ENCODE data around the gene ZNF729.
"Not testable (repeated sequence)": the region's sequence is repeated elsewhere in the genome, so short reads cannot be mapped to it uniquely, and the experiment has no call there.

The ZNF729 gene

DNA sequence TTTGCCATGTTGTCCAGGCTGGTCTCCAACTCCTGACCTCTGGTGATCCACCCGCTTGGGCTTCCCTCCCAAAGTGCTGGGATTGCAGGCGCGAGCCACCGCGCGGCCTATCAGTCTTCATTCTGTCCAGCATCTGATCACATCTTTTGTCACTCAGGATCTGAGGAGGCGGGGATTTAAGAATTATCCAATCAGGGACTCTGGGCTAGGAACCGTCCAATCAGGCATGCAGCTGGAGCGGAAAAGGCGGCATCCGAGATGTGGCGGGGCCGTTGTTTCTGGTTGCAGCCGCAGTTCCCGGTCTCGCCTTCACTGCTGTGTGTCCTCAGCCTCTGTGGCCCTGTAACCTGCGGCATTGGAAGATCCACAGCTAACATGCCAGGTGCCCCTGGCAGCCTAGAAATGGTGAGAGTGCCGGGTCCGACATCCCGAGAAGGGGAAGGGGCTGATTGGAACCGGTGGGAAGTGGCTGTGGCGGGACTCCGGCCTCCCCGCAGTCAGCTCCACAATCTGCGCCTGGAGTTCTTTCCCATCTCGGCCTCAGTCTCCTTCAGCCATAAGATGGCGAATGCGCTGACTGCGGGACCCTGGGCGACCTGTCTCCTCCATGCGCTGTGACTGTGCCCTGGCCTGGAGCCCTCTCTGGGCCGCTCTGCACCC lies at the start of gene ZNF729:
Gene ZNF729 (plus strand): TSS at position 291 of the 660 bp plus-strand sequence. CDS start 85 bp downstream, at position 376.
- DNase-seq (ENCODE audit: low spot score): no peak

DNA sequence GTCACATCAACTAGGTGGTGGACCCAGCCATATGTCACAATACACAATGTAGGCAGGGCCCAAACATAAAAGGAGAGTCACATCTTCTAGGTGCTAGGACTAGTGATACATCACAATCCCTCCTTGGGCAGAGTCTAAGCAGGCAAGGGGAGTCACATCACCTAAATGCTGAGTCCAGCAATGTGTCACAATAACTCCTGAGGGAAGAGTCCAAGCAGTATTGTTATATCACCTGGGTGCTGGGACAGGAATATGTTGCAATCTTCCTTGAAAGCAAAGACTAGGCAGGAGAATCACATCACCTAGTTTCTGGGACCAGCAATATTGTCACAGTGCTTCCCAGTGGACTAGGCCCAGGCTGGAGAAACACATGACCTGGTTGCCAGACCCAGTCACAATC lies 29.4 kb upstream of the ZNF729 start:
- no peak for DNase-seq (ENCODE audit: low spot score)

DNA sequence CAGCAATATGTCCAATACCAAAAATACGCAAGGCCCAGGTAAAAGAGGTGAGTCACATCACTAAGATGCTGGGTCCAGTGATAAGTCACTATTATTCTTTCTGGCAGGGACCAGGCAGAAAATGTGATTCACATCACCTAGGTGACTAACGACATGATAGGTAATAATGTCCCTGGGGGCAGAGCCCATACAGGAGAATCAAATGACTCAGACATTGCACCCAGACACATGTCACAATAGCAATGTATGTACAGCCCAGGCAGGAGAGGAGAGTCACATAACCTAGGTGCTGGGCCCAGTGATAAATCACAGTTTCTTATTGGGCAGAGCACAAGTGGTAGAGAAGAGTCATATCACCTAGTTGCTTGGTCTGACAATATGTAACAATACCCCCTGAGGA lies 28.9 kb upstream of the ZNF729 start:
- no peak for DNase-seq (ENCODE audit: low spot score)

DNA sequence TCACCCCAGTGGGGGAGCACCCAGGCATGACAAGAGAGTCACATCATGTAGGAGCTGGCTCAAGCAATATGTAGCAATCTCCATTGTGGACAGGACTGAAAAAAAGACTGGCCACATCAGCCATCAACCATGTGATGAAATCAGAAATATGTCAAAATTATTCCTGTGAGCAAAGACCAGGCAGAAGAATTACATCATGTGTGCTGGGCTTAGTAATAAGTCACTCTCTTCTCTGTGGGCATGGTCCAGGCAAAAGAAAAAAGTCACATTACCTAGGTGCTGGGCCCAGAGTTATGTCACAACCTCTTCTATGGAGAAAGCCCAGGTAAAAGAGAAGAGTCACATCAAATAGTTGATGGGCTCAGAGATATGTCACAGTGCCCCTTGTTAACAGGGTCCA lies 28.3 kb upstream of the ZNF729 start:
- DNase-seq (ENCODE audit: low spot score): no peak

DNA sequence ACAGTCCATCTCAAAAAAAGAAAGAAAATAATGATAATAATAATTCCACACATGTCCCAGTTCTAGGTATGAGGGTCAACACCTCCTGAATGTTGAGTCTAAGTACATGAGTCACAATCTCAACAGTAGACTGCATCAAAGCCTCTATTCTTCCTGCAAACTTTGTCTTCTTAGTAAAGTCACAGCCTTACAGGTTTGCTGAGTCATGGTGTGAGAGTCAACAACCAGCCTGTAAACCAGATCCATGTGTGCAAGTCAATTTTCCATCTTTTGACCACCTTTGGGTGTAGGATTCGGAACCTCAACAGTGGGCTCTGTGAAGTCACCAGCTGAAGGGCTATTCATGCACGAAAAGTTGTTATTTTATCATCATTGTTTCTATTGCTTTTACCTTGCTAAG lies 25.7 kb upstream of the ZNF729 start:
- DNase-seq (ENCODE audit: low spot score): no peak

DNA sequence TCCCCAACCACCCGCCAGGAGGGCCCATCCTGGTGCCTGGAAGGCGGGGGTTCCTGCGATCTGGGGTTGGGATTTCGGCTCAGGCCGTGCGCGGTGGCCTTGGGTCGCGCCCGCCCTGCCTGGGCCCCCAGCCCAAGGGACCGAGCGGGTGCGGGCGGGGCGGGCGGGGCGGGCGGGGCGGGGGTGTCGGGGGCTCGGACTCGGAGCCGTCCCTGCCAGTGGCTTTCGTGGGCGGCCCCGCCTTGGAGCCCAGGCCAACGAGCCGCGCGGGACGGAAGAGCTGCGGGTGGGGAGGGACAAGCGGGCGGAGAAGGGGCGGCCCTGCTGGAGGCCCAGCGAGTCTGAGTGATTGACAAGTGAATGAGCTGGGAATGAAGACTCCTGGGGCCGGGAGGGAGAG lies 24.6 kb upstream of the ZNF729 start:
- DNase-seq (ENCODE audit: low spot score): no peak

DNA sequence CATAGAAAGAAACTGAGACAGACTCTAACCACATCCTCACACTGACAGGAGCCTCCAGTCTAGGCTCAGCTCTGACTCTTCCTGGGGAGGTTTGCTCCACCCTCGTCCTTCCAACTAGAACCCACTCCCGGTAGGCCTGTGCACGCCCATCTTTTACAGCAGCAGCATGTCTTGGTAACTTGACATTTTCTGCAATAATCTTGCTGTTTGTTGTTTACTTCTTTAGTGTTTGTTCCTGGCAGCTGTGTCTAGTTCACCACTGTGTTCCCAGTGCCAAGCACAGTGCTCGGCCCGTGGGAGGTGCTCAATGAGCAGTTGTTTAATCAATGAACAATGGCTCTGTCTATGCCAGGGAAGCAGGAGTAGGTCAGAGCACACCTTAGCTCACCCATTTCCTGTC lies 23.1 kb upstream of the ZNF729 start:
- DNase-seq (ENCODE audit: low spot score): no peak

DNA sequence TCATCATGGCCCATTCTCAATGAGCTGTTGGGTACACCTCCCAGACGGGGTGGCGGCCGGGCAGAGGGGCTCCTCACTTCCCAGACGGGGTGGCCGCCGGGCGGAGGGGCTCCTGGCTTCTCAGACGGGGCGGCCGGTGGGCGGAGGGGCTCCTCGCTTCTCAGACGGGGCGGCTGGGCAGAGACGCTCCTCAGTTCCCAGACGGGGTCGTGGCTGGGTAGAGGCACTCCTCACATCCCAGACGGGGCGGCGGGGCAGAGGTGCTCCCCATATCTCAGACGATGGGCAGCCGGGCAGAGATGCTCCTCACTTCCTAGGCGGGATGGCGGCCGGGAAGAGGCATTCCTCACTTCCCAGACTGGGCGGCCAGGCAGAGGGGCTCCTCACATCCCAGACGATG lies 35.3 kb downstream of the ZNF729 start:
- not testable (repeated sequence) for DNase-seq (ENCODE audit: low spot score)

DNA sequence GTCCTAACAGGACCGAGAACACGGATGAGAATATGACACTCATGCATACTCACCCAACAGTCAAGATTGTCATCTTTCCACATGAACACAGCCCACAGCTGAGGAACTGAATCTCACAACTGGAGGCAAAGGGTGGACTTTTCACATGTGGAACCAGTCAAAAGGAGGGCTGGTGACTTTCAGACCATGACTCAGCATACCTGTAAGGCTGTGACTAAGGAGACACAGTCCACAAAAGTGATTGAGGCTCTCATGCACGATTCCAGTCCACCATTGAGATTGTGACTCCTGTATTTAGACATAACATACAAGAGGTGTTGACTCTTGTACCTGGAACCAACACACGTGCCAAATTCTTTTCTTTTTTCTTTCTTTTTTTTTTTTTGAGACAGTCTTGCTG lies 40.0 kb downstream of the ZNF729 start:
- no peak for DNase-seq (ENCODE audit: low spot score)

DNA sequence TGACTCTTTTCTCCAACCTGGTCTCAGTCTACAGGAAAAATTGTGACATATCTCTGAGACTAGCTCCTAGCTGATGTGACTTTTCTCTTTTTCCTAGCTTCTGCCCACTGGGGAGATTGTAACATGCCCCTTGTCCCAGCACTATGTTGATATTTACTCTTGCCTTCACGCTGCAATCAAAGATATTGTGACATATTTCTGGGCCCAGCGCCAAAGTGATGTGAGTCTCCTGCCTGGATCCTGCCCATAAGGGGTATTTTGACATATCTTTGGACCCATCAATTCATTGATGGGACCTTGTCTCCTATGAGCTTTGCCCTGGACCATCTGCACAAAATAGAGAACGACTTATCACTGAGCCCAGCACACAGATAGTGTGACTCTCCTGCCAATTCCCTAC lies 41.1 kb downstream of the ZNF729 start:
- no peak for DNase-seq (ENCODE audit: low spot score)

DNA sequence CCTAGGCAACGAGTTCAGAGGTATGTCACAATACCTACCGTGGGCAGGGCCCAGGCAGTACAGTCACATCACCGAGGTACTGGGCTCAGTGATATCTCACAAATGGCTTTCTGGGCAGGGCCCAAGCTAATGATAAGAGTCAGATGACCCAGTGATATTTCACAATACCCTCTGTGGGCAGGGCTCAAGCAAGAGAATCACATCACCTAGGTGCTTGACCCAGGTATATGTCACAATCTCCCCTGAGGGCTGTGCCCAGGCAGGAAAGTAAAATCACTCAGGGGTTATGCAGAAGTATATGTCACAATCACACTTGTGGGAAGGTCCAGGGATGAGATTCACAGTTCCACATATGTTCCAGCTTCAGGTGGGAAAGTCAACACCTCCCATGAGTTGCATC lies 45.3 kb downstream of the ZNF729 start:
- no peak for DNase-seq (ENCODE audit: low spot score)

DNA sequence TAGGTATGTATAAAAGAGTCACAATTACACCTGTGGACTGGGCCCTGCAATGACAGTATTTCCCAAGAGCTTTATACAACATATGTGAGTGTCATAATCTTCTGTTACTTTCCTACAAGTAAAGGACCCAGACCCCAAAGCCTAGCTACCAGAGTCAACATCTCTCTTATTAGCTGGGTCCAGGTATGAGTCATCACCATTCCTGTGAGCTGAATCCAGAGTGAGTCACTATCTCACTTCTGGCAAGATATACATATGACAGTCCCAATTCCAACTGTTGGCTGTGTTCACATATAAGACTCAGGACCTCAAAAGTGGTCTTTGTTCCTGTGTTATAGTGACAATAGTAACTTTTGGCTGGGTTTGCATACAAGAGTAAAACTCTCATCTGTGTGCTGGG lies 46.7 kb downstream of the ZNF729 start:
- no peak for DNase-seq (ENCODE audit: low spot score)

DNA sequence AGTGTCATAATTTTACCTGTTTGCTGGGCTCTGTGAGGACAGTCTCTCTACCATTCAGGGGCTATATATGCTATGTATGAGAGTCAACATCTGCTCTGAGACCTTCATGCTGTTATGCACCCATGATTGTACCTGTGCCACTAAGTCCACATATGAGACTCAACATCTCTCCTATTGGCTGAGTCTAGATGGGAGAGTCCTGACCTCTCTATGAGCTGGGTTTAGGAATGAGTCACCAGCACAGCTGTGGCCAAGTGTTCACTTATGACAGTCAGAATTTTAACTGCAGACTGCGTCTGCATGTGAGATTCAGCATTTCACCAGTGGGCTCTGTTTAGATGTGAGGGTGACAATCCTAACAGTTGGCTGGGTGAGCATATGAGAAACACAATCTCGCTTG lies 49.5 kb downstream of the ZNF729 start:
- no peak for DNase-seq (ENCODE audit: low spot score)

DNA sequence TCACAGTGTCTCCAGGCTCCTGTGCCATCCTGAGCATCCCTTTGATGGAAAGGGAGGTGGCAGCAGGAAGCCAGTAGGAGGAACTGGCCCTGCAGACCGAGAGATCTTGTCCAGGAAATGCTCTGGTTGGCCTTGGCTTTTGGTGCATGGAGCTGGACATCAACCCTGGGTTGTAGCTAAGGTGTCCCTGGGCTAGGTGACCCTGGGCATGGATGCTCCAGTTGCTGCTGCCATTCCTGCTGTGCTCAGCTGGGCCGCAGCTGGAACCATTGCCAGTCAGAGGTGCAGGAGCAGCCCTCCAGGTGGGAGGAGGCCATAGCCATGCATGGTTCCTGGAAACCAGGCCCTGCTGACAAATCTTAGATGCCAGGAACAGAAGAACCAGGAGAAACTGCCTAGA lies 68.4 kb downstream of the ZNF729 start:
- DNase-seq (ENCODE audit: low spot score): no peak

Data from NAMALWA (cell line).